Stimulated activated CD8-positive, alpha-beta memory T cell treated with anti-CD3 and anti-CD28 coated beads, Interleukin-4, amount 100 ng/mL, for 4 hours (primary cell): ENCODE results near the gene UBA3.

Experiments
- DNase-seq, 2 donors: peaks; one replicate each; pipeline ENCODE4 v3.0.0-alpha.2; 2020; ENCODE audit warnings: low read depth in 2 of 2, low spot score in 1 of 2

The UBA3 gene

DNA sequence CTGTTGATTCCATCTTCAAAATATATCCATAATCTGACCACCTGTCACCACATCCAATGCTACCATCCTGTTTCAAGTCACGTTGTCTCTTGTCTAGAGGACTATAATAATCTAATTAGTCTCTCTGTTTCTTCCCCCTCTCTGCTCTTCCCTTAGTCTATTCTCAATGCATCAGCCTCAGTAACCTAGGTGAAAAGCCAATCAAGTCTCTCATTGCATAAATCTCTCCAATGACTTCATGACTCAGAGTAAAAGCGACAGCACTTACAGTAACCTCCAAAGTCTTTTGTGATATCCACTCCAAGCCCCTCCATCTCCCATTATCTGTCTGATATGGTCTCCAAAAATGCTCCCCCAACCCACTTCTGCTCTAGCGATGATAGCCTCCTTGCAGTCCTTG is 7.2 kb downstream of the UBA3 start:
- no peak for DNase-seq

DNA sequence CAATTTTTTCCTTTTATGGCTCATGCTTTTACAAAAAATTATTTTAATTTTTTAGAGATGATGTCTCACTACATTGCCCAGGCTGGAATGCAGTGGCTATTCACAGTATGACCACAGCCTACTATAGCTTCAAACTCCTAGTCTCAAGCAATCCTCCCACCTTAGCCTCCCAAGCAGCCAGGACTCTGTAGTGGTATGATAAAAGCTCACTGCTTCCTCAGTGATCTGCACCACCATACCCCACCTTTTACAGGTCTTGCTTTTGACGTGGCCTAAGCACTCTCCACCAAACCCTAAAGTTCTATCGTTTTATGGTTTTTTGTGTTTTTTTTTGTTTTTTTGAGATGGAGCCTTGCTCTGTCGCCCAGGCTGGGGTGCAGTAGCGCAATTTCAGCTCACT is 14.0 kb downstream of the UBA3 start:
- DNase-seq = no peak

DNA sequence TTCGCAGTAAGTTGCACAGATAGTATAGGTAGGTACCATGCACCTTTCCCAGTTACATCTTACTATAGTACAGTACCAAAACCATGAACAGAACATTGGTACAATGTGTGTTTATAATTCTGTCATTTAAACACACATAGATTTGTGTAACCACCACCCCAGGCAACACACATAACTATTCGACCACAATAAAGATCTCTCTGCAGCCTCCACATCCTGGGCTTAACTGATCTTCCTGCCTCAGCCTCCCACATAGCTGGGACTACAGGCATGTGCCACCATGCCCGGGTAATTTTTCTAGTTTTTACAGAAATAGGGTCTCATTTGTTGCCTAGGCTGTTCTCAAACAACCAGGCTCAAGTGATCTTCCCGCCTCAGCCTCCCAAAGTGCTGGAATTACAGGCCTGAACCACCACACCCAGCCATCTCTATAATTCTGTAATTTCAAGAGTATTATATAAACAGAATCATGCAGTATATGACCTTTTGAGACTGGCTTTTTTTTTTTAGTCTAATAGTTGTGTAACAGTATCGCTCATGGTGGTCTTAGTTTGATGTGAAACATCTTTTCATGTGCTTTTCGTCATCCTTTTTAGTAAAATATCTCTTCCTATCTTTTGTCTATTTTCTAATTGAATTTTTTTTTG is 14.7 kb downstream of the UBA3 start:
- no peak for DNase-seq

DNA sequence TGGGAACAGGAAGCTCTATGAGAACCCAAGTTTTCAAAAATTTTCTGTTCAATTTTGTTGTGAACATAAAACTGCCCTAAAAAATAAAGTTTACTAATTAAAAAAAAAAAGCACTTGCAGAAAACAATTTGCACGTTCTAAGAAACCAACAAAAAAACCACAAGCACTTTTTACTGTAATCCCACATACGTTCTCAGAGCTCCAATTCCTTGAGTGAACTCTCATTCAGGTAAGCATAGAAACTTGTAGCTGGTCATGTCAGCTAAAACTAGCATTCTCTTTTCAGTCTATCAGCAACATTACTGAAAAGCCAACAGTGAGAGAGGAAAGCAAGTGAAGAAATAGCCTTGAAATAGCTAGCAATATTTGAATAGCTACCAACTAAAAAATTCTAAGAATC is 16.5 kb downstream of the UBA3 start:
- DNase-seq = no peak

DNA sequence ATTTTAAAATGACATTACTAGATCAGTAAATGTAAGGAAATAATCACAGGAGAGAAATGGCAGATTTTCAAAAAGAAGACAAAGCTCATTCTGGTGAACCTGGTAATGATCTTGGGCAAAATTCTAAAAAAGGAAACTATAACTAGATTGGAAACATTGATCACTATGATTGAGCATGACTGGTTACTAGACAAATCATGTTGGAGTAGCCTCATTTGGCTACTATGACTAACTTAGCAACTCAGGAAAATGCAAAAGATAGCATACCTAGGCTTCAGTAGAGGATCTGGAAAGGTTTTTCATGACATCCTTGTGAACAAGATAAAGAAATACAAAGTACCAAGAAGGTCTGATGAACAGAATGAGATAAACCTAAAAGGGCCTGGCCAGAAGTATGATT is 20.5 kb downstream of the UBA3 start:
- DNase-seq = no peak

DNA sequence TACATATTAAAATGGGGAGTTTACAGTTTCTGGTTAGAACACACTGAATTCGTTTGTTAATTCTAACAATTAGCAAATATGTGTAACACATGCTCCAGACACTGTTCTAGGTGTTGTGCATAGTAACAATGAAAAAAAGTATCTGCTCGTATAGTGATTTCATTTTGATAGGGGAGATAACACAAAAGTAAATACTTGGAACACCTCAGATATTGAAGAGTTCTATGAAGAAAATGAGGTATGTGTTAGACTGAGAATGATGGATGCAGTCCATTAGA is 21.3 kb downstream of the UBA3 start:
- no peak for DNase-seq

DNA sequence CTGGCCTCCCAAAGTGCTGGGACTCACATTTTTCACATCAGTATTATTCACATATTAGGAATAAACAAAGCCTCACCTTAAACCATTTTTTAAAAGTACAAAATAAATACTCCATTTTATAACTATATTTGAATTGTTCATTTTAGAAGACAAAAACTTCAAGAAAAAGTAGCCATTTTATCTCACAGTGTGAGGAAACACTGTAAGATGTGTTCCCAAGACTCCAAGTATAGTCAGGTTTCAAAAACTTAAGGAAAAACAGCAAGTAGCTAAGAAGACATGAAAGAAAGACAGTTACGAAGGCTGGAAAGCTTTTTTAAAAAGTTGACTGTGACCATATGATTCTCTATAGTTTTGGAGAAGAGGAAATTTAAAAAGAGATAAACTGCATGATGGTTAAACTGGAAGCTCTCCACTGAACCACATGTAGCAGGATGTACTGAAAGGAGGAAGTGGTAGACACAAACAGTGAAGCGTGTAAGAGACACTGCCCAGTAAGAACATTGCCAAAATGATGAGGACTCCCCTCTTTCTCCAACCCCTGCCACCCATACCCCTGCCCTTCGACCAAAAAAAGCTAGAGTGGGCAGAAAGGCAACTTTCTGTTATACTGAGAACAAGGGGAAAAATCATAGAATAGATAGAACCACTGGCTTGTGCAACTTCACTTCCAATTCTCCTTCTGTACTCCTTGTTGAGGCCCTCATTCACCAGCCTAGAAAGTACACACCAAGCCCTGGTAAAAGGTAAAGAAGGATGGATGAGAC is 21.8 kb downstream of the UBA3 start:
- no peak for DNase-seq

DNA sequence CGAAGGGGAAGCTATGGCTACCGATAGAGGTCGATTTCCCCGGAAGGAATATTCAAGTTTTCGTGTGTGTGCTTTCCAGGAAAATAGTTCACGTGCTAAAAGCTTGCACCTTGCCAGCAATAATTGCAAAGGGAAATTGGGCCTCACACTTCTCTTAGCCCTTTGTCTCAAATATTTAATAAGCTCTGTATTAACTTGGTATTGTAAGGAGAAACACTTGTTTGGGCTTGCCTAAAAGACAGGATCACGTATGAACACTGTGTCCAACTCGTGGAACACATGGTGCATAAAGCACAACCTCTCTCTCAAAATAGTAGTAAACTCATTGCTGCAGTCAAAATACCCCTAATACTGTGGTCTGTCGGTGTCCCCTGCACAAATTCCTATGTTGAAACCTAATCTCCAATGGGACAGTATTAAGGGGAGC is 27.7 kb downstream of the UBA3 start:
- no peak for DNase-seq

DNA sequence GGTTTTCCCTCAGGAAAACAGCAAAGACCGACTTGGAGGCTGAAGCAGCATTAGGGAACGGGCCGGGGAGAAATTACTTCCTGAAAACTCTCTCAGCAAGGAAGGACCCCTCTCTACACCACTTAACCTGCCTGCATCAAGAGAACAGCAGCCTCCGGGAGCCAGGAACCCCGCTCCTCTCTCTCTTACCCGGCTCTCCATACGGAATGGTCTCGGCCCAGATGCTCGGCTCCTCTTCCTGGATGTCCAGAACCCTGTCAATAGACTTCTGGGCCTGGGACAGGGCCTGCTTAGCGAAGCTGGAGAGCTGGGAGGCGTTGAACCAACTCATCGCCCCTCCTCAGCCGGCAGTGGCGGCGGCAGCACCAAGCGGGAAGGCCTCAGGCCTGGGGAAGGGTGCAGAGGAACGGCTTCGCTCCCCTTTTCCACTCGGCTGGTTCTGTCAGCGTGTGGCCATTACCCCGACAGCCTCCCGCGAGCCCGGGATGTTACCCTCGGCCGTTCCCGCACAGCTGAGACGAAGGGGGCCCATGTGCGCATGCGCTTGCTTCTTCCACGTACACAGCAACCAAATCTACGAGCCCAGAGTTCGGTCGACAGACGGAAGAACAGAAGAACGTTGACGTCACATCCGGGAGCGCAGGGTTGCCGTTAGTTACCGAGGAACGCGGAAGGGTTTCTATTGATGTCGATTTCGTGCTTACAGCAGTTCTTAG is 28.3 kb downstream of the UBA3 start, which contains the start of gene TMF1:
TSS of gene TMF1 (minus strand) at position 578 of the 716 bp plus-strand sequence. CDS start at position 331, 247 bp downstream.
- peak; percentile 94 to 95 for DNase-seq

DNA sequence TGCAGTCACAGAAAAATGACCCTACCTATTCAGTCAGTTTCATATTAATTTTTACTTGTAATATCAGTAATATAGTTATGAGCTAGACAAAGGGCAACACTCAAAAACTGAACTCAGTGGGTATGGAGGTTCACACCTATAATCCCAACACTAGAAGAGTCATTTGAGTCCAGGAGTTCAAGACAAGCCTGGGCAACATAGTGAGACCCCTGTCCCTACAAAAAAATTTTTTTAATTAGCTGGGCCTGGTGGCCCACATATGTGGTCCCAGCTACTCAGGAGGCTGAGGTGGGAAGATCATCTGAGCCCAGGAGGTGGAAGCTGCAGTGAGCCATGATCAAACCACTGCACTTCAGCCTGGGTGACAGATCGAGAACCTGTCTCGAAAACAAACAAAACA is 31.2 kb downstream of the UBA3 start:
- DNase-seq = no peak

DNA sequence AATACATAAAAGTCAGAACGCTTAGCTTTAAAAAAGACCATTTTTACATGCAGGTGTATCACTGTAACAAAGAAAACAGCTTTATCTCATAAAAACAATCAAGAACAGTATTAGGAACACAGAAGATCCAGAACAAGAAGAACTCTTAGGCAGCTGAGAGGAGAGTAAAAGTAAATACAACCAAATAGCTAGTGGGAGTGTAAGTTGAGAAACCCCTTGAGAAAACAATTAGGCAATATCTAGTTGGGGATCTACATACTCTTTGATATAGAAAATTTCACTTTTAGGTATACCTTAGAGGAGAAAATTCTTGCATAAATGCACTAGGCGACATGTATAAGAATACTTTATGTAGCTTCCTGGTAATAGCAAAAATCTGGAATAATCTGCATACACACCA is 35.6 kb downstream of the UBA3 start:
- DNase-seq = no peak

DNA sequence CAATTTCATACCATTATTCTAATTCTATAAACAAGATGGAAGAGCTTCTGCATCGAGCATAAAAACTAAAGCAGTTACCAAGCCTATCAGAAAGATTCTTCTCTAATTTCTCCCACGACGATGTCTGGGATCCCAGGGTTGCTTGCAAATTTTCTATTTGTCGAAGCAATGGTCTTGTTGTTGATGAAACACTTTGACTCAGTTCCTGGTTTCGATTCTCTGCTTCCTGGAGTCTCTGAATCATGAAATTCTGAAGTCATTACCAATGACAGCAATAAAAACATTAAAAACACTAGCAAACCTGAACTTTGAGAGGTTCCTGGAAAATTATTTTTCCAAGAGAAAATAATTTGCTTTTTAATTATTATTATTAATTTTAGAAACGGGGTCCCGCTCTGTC is 46.7 kb downstream of the UBA3 start:
- DNase-seq = no peak

DNA sequence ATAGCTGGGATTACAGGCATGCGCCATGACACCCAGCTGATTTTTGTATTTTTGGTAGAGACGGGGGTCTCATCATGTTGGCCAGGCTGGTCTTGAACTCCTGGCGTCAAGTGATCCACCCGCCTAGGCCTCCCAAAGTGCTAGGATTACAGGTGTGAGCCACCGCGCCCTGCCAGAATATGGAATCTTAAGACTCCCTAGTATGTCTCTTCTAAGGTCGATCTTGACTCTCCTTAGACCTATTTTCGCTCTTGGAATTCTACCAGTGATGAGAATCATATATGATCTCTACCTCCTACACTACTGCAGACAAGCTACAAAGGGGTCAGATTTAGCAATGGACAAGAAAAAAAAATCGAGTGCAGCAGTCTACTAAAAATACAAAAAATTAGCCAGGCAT is 47.4 kb downstream of the UBA3 start:
- DNase-seq = no peak

DNA sequence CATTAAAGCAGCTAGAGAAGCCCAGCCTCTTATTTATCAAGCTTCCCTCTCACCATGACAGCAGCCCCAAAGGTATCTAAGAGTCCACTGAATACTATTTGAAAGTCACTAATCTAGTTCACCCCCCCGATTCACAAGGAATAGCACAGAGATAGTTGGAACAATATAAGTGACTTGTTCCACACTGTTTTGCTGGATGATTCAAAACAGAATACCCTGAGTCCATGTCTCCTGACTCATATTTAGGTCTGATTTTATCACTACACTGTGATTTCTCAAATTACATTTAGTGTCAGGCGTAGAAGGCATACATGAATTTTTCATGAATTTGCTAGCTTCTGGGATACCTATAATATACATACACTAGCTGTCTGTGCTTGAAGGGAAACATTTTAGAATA is 48.0 kb downstream of the UBA3 start:
- no peak for DNase-seq

DNA sequence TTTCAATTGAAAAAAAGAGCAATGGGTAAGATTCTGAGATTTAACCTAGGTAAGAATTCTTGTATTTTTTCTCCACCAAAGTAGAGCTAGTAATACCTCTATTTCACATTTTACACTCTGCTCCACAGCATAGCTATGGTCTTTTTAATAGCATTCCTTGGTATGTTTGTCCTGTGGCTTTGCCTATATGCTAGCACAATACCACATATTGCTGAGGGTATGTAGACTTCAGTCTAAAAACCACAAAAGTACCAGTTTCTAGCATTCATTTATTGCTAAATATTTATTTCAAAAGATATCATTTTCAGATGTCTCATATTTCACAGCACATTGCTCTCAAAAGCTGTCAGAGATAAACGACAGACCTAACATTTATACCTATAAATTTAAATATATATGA is 48.5 kb downstream of the UBA3 start:
- DNase-seq = no peak

DNA sequence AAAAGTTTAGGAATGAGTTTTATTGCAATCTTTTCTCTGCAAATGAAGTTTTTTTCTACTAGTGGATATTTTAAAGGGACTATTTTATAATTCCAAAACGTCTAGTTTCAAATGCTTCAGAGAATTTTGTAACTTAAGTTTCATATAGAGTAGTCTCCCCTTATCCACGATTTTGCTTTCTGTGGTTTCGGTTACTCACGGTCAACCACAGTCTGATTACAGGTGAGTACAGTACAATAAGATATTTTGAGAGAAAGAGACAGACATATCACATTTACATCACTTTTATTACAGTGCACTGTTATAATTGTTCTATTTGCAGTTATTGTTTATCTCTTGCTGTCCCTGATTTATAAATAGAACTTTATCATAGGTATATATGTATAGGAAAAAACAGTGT is 59.3 kb downstream of the UBA3 start:
- DNase-seq = no peak

DNA sequence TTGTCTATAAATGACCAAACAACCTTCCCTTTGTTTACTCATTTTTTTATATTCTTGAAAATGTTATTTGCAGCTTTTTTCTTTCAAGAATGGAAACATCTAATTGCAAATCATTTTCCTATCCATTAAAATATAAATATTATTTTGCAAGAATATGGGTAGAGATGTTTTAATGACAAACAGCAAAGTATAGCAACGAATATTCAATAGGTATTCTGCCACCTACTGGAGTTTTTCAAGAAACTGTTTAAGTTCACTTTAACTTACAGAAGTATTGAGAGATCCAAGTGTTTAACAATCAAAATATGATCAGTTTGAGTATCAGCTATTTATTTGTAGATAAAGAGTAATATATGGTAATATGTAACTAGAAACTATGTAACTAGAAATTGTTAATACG is 59.7 kb downstream of the UBA3 start:
- no peak for DNase-seq

DNA sequence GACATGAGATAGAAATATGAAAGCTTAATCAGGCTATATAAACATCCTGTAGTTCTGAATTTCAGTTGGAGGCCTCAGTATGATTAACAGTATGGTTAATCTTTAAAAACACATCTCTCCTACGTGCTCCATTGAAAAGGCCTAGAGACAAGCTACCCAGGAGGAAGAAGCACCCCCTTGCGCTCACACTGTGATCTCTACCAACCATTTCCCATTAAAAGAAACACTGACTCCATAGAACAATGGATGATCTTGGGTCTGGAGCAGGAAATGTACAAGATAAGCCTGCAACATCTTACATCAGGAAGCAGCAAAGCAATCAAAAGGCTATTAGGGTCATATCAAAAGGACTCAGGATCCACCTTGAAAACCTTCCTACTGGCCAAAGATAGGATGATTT is 63.3 kb downstream of the UBA3 start:
- no peak for DNase-seq

DNA sequence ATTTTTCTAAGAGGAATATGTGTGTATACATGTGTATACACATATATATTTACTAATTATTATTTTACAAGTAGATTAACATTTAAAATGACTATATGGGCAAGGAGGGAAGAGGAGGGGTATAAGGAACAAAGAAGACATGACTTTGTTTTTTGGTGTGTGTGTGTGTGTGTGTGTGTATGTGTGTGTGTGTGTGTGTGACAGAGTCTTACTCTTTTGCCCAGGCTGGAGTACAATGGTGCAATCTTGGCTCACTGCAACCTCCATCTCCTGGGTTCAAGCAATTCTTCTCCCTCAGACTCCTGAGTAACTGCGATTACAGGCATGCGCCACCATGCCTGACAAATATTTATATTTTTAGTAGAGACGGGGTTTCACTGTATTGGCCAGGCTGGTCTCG is 64.1 kb downstream of the UBA3 start:
- no peak for DNase-seq

DNA sequence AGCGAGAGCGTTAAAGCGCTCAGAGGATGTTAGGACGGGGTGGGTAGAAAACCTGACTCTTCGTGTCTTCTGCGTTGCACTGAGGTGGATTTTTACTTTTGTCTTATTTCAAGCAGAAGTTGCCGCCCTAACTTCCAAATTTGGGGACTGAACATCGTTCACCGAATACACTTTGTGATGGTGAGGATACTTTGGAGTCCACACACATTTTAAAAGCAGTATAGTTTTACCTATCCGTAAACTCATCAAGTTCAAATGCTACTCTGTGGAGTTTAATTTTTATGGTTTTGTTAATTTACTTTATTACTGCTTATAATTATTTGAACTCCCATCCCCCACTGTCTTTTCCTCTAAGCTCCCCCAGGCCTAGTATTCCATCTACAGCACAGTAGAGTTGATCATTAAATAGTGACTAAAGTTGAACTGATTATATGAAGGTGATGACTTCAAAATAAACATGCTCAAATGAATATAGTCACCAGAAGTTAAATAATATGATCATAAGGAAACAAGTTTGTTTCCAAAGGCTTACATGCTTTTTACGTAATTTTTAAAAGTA is 66.1 kb downstream of the UBA3 start:
- DNase-seq = no peak

DNA sequence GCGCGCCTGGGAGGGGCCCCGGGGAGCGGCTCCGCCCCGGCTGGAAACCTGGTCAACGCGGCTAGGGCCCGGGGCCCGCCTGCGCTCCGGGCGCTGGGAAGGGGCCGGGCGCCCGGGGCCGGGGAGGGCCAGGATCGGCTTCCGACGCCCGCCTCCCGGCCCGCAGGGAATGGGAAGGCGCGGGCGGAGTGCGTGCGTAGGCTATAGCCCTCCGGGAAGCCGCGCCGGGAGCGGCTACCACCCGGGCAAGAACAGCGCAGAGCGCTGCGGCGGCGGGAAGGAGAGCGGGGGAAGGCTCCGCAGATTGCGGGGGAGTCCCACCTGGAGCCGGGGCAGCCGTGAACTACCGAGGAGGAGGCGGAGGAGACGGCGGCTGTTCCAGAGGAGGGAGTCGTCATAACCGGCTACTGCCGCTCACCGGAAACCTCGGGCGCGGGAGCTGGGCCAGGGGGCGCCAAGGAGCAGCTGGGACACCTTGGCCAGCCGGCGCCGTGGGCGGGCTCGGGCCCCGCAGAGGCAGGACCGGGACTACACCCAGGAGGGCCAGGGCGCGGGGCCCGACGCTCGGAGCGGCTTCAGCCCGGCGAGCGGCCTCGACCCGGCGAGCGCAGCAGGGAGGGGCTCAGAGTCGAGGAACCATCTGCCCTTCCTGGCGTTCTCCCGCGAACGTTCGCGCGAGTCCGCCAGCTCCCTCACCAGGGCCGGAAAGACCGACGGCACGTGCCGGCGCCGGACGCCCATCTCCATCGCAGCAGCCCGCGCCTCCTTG is 66.7 kb downstream of the UBA3 start, which contains the start of gene EOGT:
TSS of gene EOGT (minus strand) at position 432 of the 769 bp plus-strand sequence. CDS start 3,838 bp downstream, outside the sequence.
- peak; percentile 49 to 50 for DNase-seq
